H9 (cell line): ENCODE measurements around the gene FMO4. TPM values are rescaled to one million over a fixed set of nuclear protein-coding genes. Genes with fewer than 3 reads are reported as not detected.

ENCODE experiments used
- DNase-seq: peaks from one replicate; pipeline ENCODE4 v3.0.0-alpha.2; 2017
- H2AFZ ChIP-seq: one replicate; pipeline ENCODE4 v1.6.1; 2013; ENCODE audit warnings: mild to moderate bottlenecking, low read length, control low read depth, moderate library complexity
- H2AK5ac ChIP-seq: 2 replicates; pipeline ENCODE4 v1.6.1; 2013; ENCODE audit warnings: low read length, control low read depth, mixed read lengths; ENCODE audit not compliant: insufficient read length
- H2BK120ac ChIP-seq: one replicate; pipeline ENCODE4 v1.6.1; 2013; ENCODE audit warnings: low read depth, mild to moderate bottlenecking, low read length, control low read depth, inconsistent platforms; ENCODE audit not compliant: poor library complexity, severe bottlenecking
- H2BK12ac ChIP-seq: 2 replicates; pipeline ENCODE4 v1.6.1; 2013; ENCODE audit warnings: low read length, control low read depth, mixed read lengths, low read depth; ENCODE audit not compliant: insufficient read length
- H2BK15ac ChIP-seq: 2 replicates; pipeline ENCODE4 v1.6.1; 2013; ENCODE audit warnings: low read depth, low read length, control low read depth
- H2BK20ac ChIP-seq: one replicate; pipeline ENCODE4 v1.6.1; 2013; ENCODE audit warnings: low read depth, mild to moderate bottlenecking, low read length, control low read depth, inconsistent platforms; ENCODE audit not compliant: poor library complexity, severe bottlenecking
- H2BK5ac ChIP-seq: 2 replicates; pipeline ENCODE4 v1.6.1; 2013; ENCODE audit warnings: low read length, control low read depth, mixed read lengths; ENCODE audit not compliant: insufficient read length
- H3K14ac ChIP-seq: 2 replicates; pipeline ENCODE4 v1.6.1; 2013; ENCODE audit warnings: low read length, control low read depth; ENCODE audit not compliant: insufficient read depth
- H3K18ac ChIP-seq: 2 replicates; pipeline ENCODE4 v1.6.1; 2013; ENCODE audit warnings: low read depth, mild to moderate bottlenecking, mixed read lengths, low read length, control low read depth; ENCODE audit not compliant: insufficient read length
- H3K23ac ChIP-seq: 2 replicates; pipeline ENCODE4 v1.6.1; 2013; ENCODE audit warnings: low read length, control low read depth, mixed read lengths, low read depth; ENCODE audit not compliant: insufficient read length
- H3K23me2 ChIP-seq: 2 replicates; pipeline ENCODE4 v1.6.1; 2013; ENCODE audit warnings: low read depth, mild to moderate bottlenecking, mixed read lengths, low read length, control low read depth; ENCODE audit not compliant: insufficient read length, poor library complexity, severe bottlenecking
- H3K27ac ChIP-seq: 2 replicates; pipeline ENCODE4 v1.5.1; 2013; ENCODE audit warnings: low read length, control low read depth, mixed read lengths, low read depth; ENCODE audit not compliant: insufficient read length
- H3K27me3 ChIP-seq: 2 replicates; pipeline ENCODE4 v1.6.1; 2013; ENCODE audit warnings: low read length, control low read depth, inconsistent platforms; ENCODE audit not compliant: insufficient read depth
- H3K4ac ChIP-seq: 2 replicates; pipeline ENCODE4 v1.6.1; 2013; ENCODE audit warnings: low read depth, mild to moderate bottlenecking, control low read depth, inconsistent platforms, low read length, moderate library complexity
- H3K4me1 ChIP-seq: 2 replicates; pipeline ENCODE4 v1.6.1; 2013; ENCODE audit warnings: low read length, control low read depth, inconsistent platforms; ENCODE audit not compliant: insufficient read depth
- H3K4me2 ChIP-seq: 2 replicates; pipeline ENCODE4 v1.6.1; 2013; ENCODE audit warnings: low read length, control low read depth, mixed read lengths; ENCODE audit not compliant: insufficient read length, insufficient read depth
- H3K56ac ChIP-seq: 2 replicates; pipeline ENCODE4 v1.6.1; 2013; ENCODE audit warnings: low read depth, mild to moderate bottlenecking, mixed read lengths, low read length, control low read depth; ENCODE audit not compliant: insufficient read length
- H3K79me1 ChIP-seq: 2 replicates; pipeline ENCODE4 v1.6.1; 2013; ENCODE audit warnings: low read depth, mild to moderate bottlenecking, moderate library complexity, low read length, control low read depth, inconsistent platforms; ENCODE audit not compliant: insufficient read depth, poor library complexity, severe bottlenecking
- H3K79me2 ChIP-seq: 2 replicates; pipeline ENCODE4 v1.6.1; 2013; ENCODE audit warnings: low read length, control low read depth, inconsistent platforms; ENCODE audit not compliant: insufficient read depth
- H3K9ac ChIP-seq: 2 replicates; pipeline ENCODE4 v1.6.1; 2013; ENCODE audit warnings: low read length, control low read depth, mixed read lengths; ENCODE audit not compliant: insufficient read length; ENCODE audit errors: extremely low read depth
- H3K9me3 ChIP-seq: one replicate; pipeline ENCODE4 v1.6.1; 2013; ENCODE audit warnings: low read depth, low read length, inconsistent platforms; ENCODE audit not compliant: control insufficient read depth
- H3T11ph ChIP-seq: one replicate; pipeline ENCODE4 v1.6.1; 2013; ENCODE audit warnings: mild to moderate bottlenecking, low read length, control low read depth, inconsistent platforms
- H4K20me1 ChIP-seq: one replicate; pipeline ENCODE4 v1.6.1; 2013; ENCODE audit not compliant: control insufficient read depth, insufficient read length, insufficient read depth
- H4K5ac ChIP-seq: 2 replicates; pipeline ENCODE4 v1.6.1; 2013; ENCODE audit warnings: low read depth, mild to moderate bottlenecking, mixed read lengths, low read length, control low read depth; ENCODE audit not compliant: insufficient read length
- H4K8ac ChIP-seq: replicated peaks from 2 replicates; pipeline ENCODE4 v1.6.1; 2013; ENCODE audit warnings: low read length, control low read depth, mixed read lengths, low read depth; ENCODE audit not compliant: insufficient read length
- H4K91ac ChIP-seq: 2 replicates; pipeline ENCODE4 v1.6.1; 2013; ENCODE audit warnings: low read depth, mild to moderate bottlenecking, moderate library complexity, mixed read lengths, low read length, control low read depth; ENCODE audit not compliant: insufficient read length
- H3K27ac Mint-ChIP-seq, 3 experiments: 2 replicates in 2 of 3; 3 replicates in 1 of 3; pipeline ENCODE4 v1.8.0; 2020 to 2021; ENCODE audit warnings: mixed read lengths in 3 of 3, mild to moderate bottlenecking in 1 of 3, moderate library complexity in 1 of 3
- H3K27me3 Mint-ChIP-seq: 2 replicates; pipeline ENCODE4 v1.8.0; 2021; ENCODE audit warnings: low read depth, mild to moderate bottlenecking, moderate library complexity, mixed read lengths
- H3K36me3 Mint-ChIP-seq, 3 experiments: 2 replicates in 2 of 3; 3 replicates in 1 of 3; pipeline ENCODE4 v1.8.0; 2020 to 2021; ENCODE audit warnings: low read depth in 3 of 3, mixed read lengths in 3 of 3; ENCODE audit not compliant: insufficient read depth in 1 of 3
- H3K4me1 Mint-ChIP-seq, 2 experiments: 2 replicates each; pipeline ENCODE4 v1.8.0; 2020; ENCODE audit warnings: mixed read lengths in 2 of 2
- H3K4me3 Mint-ChIP-seq, 2 experiments: 2 replicates in 1 of 2; 3 replicates in 1 of 2; pipeline ENCODE4 v1.8.0; 2020 to 2021; ENCODE audit warnings: mild to moderate bottlenecking in 2 of 2, mixed read lengths in 2 of 2, moderate library complexity in 1 of 2
- H3K9me3 Mint-ChIP-seq, 2 experiments: 2 replicates in 1 of 2; 3 replicates in 1 of 2; pipeline ENCODE4 v1.8.0; 2020; ENCODE audit warnings: mild to moderate bottlenecking in 2 of 2, mixed read lengths in 2 of 2, moderate library complexity in 1 of 2
- CTCF ChIP-seq: fragments of 200-600 bp; sonication (generic); conservative IDR thresholded peaks from 3 replicates; pipeline ENCODE4 v1.8.0; 2021; ENCODE audit warnings: antibody characterized with exemption, mild to moderate bottlenecking
- WGBS: extraction: QIAGEN DNeasy Blood & Tissue Kit; methylation state at CpG from one replicate; pipeline ENCODE4 v1.1.7; 2013; ENCODE audit warnings: missing lambda C conversion rate, low lambda C conversion rate, mixed read lengths; ENCODE audit not compliant: insufficient read length; ENCODE audit errors: extremely low coverage; 5-methylcytosine and 5-hydroxymethylcytosine counted together
- total RNA-seq: library from RNA; stranded (reverse); gene quantifications from 2 replicates; pipeline ENCODE4 v1.2.1, GENCODE V29; 2021

FMO4 gene
- total RNA-seq, 1 experiment from 2014 or later, result 1.8 TPM

GRCh38 chr1:171295821-171296220 lies 18.2 kb upstream of the FMO4 start:
- no peak overlapping the region for H3K18ac ChIP-seq
- no peak overlapping the region for H3K4me2 ChIP-seq
- no peak overlapping the region for H3T11ph ChIP-seq
- no peak overlapping the region for H3K4me3 Mint-ChIP-seq
- H3K27ac Mint-ChIP-seq, result no peak overlapping the region
- H3K14ac ChIP-seq, result no peak overlapping the region
- H3K4me1 Mint-ChIP-seq, result peaks cover 51 to 56% of the 10 kb centered on the region in 2 experiments
- H2BK5ac ChIP-seq, result no peak overlapping the region
- WGBS, result no CpG with 5 or more reads among the region's 3 CpGs
- H3K4me1 ChIP-seq, result peaks cover 29% of the 10 kb centered on the region
- H3K23ac ChIP-seq, result no peak overlapping the region
- H2BK20ac ChIP-seq, result no peak overlapping the region
- no peaks in the 10 kb centered on the region for H3K27me3 Mint-ChIP-seq
- H3K9me3 Mint-ChIP-seq, result peaks cover 5 to 6% of the 10 kb centered on the region in 2 experiments; a peak in 4 of 5 replicates
- H4K8ac ChIP-seq, result no peak overlapping the region
- H3K27ac ChIP-seq, result no peak overlapping the region
- no peaks in the 10 kb centered on the region for H3K23me2 ChIP-seq
- no peak overlapping the region for H4K5ac ChIP-seq
- H3K9me3 ChIP-seq, result no peaks in the 10 kb centered on the region
- H2AFZ ChIP-seq, result no peak overlapping the region
- no peaks in the 10 kb centered on the region for H3K79me1 ChIP-seq
- no peaks in the 10 kb centered on the region for H3K79me2 ChIP-seq
- H2BK15ac ChIP-seq, result no peak overlapping the region
- H4K91ac ChIP-seq, result no peak overlapping the region
- no peak overlapping the region for H2BK12ac ChIP-seq
- no peak overlapping the region for H3K4ac ChIP-seq
- no peak overlapping the region for H2AK5ac ChIP-seq
- peaks cover 0 to 8% (median 2%) of the 10 kb centered on the region in 3 experiments; a peak in 3 of 7 replicates for H3K36me3 Mint-ChIP-seq
- no peak overlapping the region for H3K56ac ChIP-seq
- H2BK120ac ChIP-seq, result no peak overlapping the region
- H3K27me3 ChIP-seq, result no peaks in the 10 kb centered on the region
- no peak for DNase-seq
- no peaks in the 10 kb centered on the region for H4K20me1 ChIP-seq
- no peak for TF ChIP-seq CTCF
- H3K9ac ChIP-seq, result no peak overlapping the region
